SK-N-SH (cell line): ENCODE results near the gene USP10. TPM values are rescaled to one million over a fixed set of nuclear protein-coding genes. Genes with fewer than 3 reads are reported as not detected.

Source experiments
- CTCF ChIA-PET: fragments of 300-600, 350-600 bp; formaldehyde crosslinking; extraction: SDS; loops from one replicate; lab custom pipeline; 2021; lab: Yijun Ruan, JAX
- POLR2A ChIA-PET: fragments of 350-600 bp; sonication (Branson Sonifier 250); formaldehyde crosslinking; extraction: SDS; loops from one replicate; lab custom pipeline; 2020; ENCODE audit warnings: antibody characterized with exemption, inconsistent platforms; lab: Yijun Ruan, JAX
- DNase-seq: peaks from one replicate; pipeline ENCODE4 v3.0.0; 2012
- H2AFZ ChIP-seq: fragments of 200-600 bp; sonication (generic); 2 replicates; pipeline ENCODE4 v1.8.1; 2016; ENCODE audit warnings: antibody characterized with exemption, mild to moderate bottlenecking, low read depth
- H3F3A ChIP-seq: fragments of 200-600 bp; sonication (generic); replicated peaks from 2 replicates; pipeline ENCODE3; 2016; ENCODE audit warnings: antibody characterized with exemption, mild to moderate bottlenecking; ENCODE audit not compliant: insufficient read depth
- H3K27ac ChIP-seq, 2 experiments: fragments of 200-500 bp in 1 of 2; fragments of 200-600 bp in 1 of 2; sonication (Bioruptor generic) in 1 of 2; sonication (generic), shearing (Covaris generic) in 1 of 2; 2 replicates each; pipeline versions ENCODE4 v1.5.1 to v1.6.1; 2014 to 2016; ENCODE audit warnings: low read depth in 2 of 2, inconsistent platforms in 1 of 2, low read length in 1 of 2, mild to moderate bottlenecking in 1 of 2, mixed read lengths in 1 of 2
- H3K27me3 ChIP-seq: fragments of 200-600 bp; sonication (generic), shearing (Covaris generic); 2 replicates; pipeline ENCODE4 v1.6.1; 2016; ENCODE audit warnings: mixed run types; ENCODE audit not compliant: insufficient read depth
- H3K36me3 ChIP-seq, 2 experiments: fragments of 200-500 bp in 1 of 2; fragments of 200-600 bp in 1 of 2; sonication (Bioruptor generic) in 1 of 2; sonication (generic) in 1 of 2; replicated peaks in 1 of 2; 2 replicates each; pipeline versions ENCODE3 to v1.5.1; 2014 to 2016; ENCODE audit warnings: low read length in 1 of 2, mild to moderate bottlenecking in 1 of 2; ENCODE audit not compliant: insufficient read depth in 2 of 2, control insufficient read depth in 1 of 2
- H3K4me1 ChIP-seq, 2 experiments: fragments of 200-500 bp in 1 of 2; fragments of 200-600 bp in 1 of 2; sonication (Bioruptor generic) in 1 of 2; sonication (generic), shearing (Covaris generic) in 1 of 2; 2 replicates each; pipeline versions ENCODE4 v1.5.1 to v1.6.1; 2014 to 2016; ENCODE audit warnings: low read depth in 1 of 2, low read length in 1 of 2, mixed run types in 1 of 2; ENCODE audit not compliant: insufficient read depth in 2 of 2, control insufficient read depth in 1 of 2
- H3K4me2 ChIP-seq: fragments of 200-600 bp; sonication (generic), shearing (Covaris generic); 2 replicates; pipeline ENCODE4 v1.6.1; 2017; ENCODE audit warnings: mixed run types
- H3K4me3 ChIP-seq, 2 experiments: fragments of 200-500 bp in 1 of 2; fragments of 200-600 bp in 1 of 2; sonication (Bioruptor generic) in 1 of 2; sonication (generic), shearing (Covaris generic) in 1 of 2; 2 replicates each; pipeline versions ENCODE4 v1.5.1 to v1.8.1; 2014 to 2016; ENCODE audit warnings: low read depth in 2 of 2, inconsistent platforms in 1 of 2, low read length in 1 of 2, mild to moderate bottlenecking in 1 of 2, mixed read lengths in 1 of 2, moderate library complexity in 1 of 2
- H3K79me2 ChIP-seq: fragments of 200-600 bp; sonication (generic); 2 replicates; pipeline ENCODE4 v1.8.1; 2017; ENCODE audit warnings: mild to moderate bottlenecking; ENCODE audit not compliant: insufficient read depth
- H3K9ac ChIP-seq: fragments of 200-600 bp; sonication (generic); 2 replicates; pipeline ENCODE4 v1.6.1; 2017; ENCODE audit warnings: mixed run types
- H3K9me2 ChIP-seq: fragments of 200-600 bp; sonication (generic); 2 replicates; pipeline ENCODE4 v1.6.1; 2017; ENCODE audit warnings: mixed run types
- H3K9me3 ChIP-seq: fragments of 200-600 bp; sonication (generic); 2 replicates; pipeline ENCODE4 v1.6.1; 2017; ENCODE audit warnings: mixed run types, mild to moderate bottlenecking, moderate library complexity
- H4K20me1 ChIP-seq: fragments of 200-600 bp; sonication (generic); 2 replicates; pipeline ENCODE4 v1.6.1; 2017; ENCODE audit warnings: mild to moderate bottlenecking, mixed run types; ENCODE audit not compliant: insufficient read depth
- CHD2 ChIP-seq: fragments of 150-350 bp; IDR thresholded peaks from 2 replicates; pipeline ENCODE4 v1.6.1; 2018; ENCODE audit warnings: low read length; ENCODE audit not compliant: partially characterized antibody
- EP300 ChIP-seq, 2 experiments: IDR thresholded peaks; 2 replicates each; pipeline versions ENCODE4 v1.4.0 to v1.6.1; 2012; ENCODE audit warnings: borderline replicate concordance in 1 of 2, low read depth in 1 of 2, low read length in 1 of 2
- EZH2phosphoT487 ChIP-seq: fragments of 200-600 bp; sonication (generic); IDR thresholded peaks from 2 replicates; pipeline ENCODE4 v1.6.1; 2017; ENCODE audit warnings: low read depth, mixed run types, mild to moderate bottlenecking, antibody characterized with exemption, moderate library complexity, borderline replicate concordance
- FOXM1 ChIP-seq: IDR thresholded peaks from 2 replicates; pipeline ENCODE4 v1.4.0; 2012; ENCODE audit warnings: low read depth, mild to moderate bottlenecking
- JUND ChIP-seq: IDR thresholded peaks from 2 replicates; pipeline ENCODE4 v1.4.0; 2012
- MAX ChIP-seq: IDR thresholded peaks from 2 replicates; pipeline ENCODE4 v1.4.0; 2012; ENCODE audit warnings: low read depth
- MXI1 ChIP-seq: IDR thresholded peaks from 2 replicates; pipeline ENCODE4 v1.6.1; 2012; ENCODE audit warnings: mild to moderate bottlenecking, low read depth, low read length, improper control_type of control experiment
- REST ChIP-seq: IDR thresholded peaks from 2 replicates; pipeline ENCODE4 v1.6.1; 2012; ENCODE audit warnings: mild to moderate bottlenecking, low read depth, low read length, moderate library complexity
- SMC3 ChIP-seq: IDR thresholded peaks from 2 replicates; pipeline ENCODE4 v1.6.1; 2012; ENCODE audit warnings: low read depth, low read length, improper control_type of control experiment
- USF1 ChIP-seq: IDR thresholded peaks from 2 replicates; pipeline ENCODE4 v1.4.0; 2012; ENCODE audit warnings: low read depth, borderline replicate concordance
- WGBS: methylation state at CpG from one replicate; pipeline ENCODE4 v1.1.6; 2017; ENCODE audit warnings: low lambda C conversion rate; 5-methylcytosine and 5-hydroxymethylcytosine counted together
- polyA plus RNA-seq, 3 experiments: library from polyadenylated mRNA; depleted of rRNA; stranded (reverse); fragments of >200 nt; gene quantifications; 2 replicates each; pipeline ENCODE4 v1.2.3, GENCODE V29; 2012

The USP10 gene
- polyA plus RNA-seq, 1 of the 3 experiments (the other 2 are of a cell fraction): 49.2 TPM

- POLR2A ChIA-PET: no interaction called here
- Histone ChIP-seq H3K9me3 (no peaks in the 10 kb centered on the region), H3K4me2 (no peak overlapping the region), H4K20me1 (no peaks in the 10 kb centered on the region), H3K4me3 (no peak overlapping the region), H3K4me1 (peaks cover 0 to 5% of the 10 kb centered on the region in 2 experiments; a peak in 1 of 4 replicates), H3K36me3 (no peaks in the 10 kb centered on the region), H3K79me2 (peaks cover 2% of the 10 kb centered on the region; the same call in 1 of the 2 replicates), H2AFZ (no peak overlapping the region), H3K9ac (no peak overlapping the region), H3K27ac (no peak overlapping the region), H3K27me3 (no peaks in the 10 kb centered on the region), H3K9me2 (no peaks in the 10 kb centered on the region), H3F3A (no peaks in the 10 kb centered on the region)
- CTCF ChIA-PET: interaction anchor here (1.3 to 7.9 kb wide), 5 partner anchors 21 to 184 kb away, joined by 3 to 47 read pairs (median 6); no protein-coding TSS in a partner anchor
- DNase-seq: no peak
- WGBS: 96% methylated on average over 2 of the region's 2 CpGs
- TF ChIP-seq FOXM1: no peak
Observed at GRCh38 chr16:84694980-84695379, 4.8 kb upstream of the USP10 start.

- H3K79me2 ChIP-seq: peaks cover 44% of the 10 kb centered on the region
Observed at GRCh38 chr16:84699147-84699711, 571 bp upstream of the USP10 start.

More at GRCh38 chr16:84699147-84699711, 571 bp upstream of the USP10 start:
- no peaks in the 10 kb centered on the region for H3K27me3 ChIP-seq
- peak overlapping the region in 1 of 2 experiments; percentile 56; a peak in 2 of 4 replicates for H3K27ac ChIP-seq
- H2AFZ ChIP-seq: peak overlapping the region; percentile 84; the same call in 1 of the 2 replicates
- H3K4me2 ChIP-seq: peak overlapping the region; percentile 95
- H3K9ac ChIP-seq: peak overlapping the region; percentile 72; the same call in 1 of the 2 replicates
- H3K4me3 ChIP-seq: peak overlapping the region; percentile 65 to 91
- peaks cover under 1 to 15% of the 10 kb centered on the region in 2 experiments; a peak in 2 of 4 replicates for H3K4me1 ChIP-seq
- DNase-seq: no peak
- H3K9me2 ChIP-seq: no peaks in the 10 kb centered on the region
- TF ChIP-seq SMC3 (no peak), REST (no peak), MAX (no peak), EP300 (IDR thresholded peaks at IDR 0.05; ENCODE audit: borderline replicate concordance in 1 of 2, low read depth in 1 of 2, low read length in 1 of 2) (no peak), JUND (no peak), EZH2phosphoT487 (no peak), USF1 (no peak), MXI1 (no peak), FOXM1 (no peak), CHD2 (no peak)
- H3K9me3 ChIP-seq: no peaks in the 10 kb centered on the region
- 65% methylated on average over 17 of the region's 29 CpGs for WGBS
- peaks cover 39% of the 10 kb centered on the region for H4K20me1 ChIP-seq
- ChIA-PET CTCF (interaction anchor here (1.8 kb wide), 1 partner anchor 27 kb away, joined by 9 read pairs; no protein-coding TSS in a partner anchor), POLR2A (no interaction called here)
- no peaks in the 10 kb centered on the region for H3K36me3 ChIP-seq
- no peaks in the 10 kb centered on the region for H3F3A ChIP-seq
